HCT116 (cell line): ENCODE results near the gene ZDHHC14.

Experiments
- EZH2 ChIP-seq: fragments of 200-600 bp; sonication (generic); IDR thresholded peaks from 2 replicates; pipeline ENCODE4 v1.6.1; 2017; ENCODE audit warnings: antibody characterized with exemption, mixed run types
- POLR2AphosphoS5 ChIP-seq: IDR thresholded peaks from 2 replicates; pipeline ENCODE4 v1.6.1; 2011; ENCODE audit warnings: mild to moderate bottlenecking, low read depth, low read length, moderate library complexity
- ZFX ChIP-seq: fragments of 450-650 bp; IDR thresholded peaks from 2 replicates; pipeline ENCODE4 v1.6.1; 2017
- TF ChIP-seq, protein P1 (sequence below), 3 experiments: fragments of 200-600 bp in 1 of 3; sonication (generic) in 1 of 3; IDR thresholded peaks in 2 of 3; conservative IDR thresholded peaks in 1 of 3; 2 replicates each; pipeline ENCODE4 v1.5.1; 2012 to 2017; ENCODE audit warnings: low read depth in 2 of 3, low read length in 2 of 3, antibody characterized with exemption in 1 of 3, borderline replicate concordance in 1 of 3, control low read depth in 1 of 3, mild to moderate bottlenecking in 1 of 3, mixed read lengths in 1 of 3, mixed run types in 1 of 3, moderate library complexity in 1 of 3; ENCODE audit not compliant: insufficient read depth in 1 of 3

GRCh38 chr6:157607317-157608109 lies 226.5 kb downstream of the ZDHHC14 start:
- TF ChIP-seq POLR2AphosphoS5 (no peak), ZFX (no peak), EZH2 (no peak)
- TF ChIP-seq, protein P1, sequence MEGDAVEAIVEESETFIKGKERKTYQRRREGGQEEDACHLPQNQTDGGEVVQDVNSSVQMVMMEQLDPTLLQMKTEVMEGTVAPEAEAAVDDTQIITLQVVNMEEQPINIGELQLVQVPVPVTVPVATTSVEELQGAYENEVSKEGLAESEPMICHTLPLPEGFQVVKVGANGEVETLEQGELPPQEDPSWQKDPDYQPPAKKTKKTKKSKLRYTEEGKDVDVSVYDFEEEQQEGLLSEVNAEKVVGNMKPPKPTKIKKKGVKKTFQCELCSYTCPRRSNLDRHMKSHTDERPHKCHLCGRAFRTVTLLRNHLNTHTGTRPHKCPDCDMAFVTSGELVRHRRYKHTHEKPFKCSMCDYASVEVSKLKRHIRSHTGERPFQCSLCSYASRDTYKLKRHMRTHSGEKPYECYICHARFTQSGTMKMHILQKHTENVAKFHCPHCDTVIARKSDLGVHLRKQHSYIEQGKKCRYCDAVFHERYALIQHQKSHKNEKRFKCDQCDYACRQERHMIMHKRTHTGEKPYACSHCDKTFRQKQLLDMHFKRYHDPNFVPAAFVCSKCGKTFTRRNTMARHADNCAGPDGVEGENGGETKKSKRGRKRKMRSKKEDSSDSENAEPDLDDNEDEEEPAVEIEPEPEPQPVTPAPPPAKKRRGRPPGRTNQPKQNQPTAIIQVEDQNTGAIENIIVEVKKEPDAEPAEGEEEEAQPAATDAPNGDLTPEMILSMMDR (IDR thresholded peaks at IDR 0.05 in 2 of 3, conservative IDR thresholded peaks at IDR 0.05 in 1 of 3; ENCODE audit: borderline replicate concordance in 1 of 3, insufficient read depth in 1 of 3, low read depth in 2 of 3, low read length in 2 of 3), result no peak
